Mucosa of descending colon (tissue), 3 donors: ENCODE data around the gene PHF2. TPM values are rescaled to one million over a fixed set of nuclear protein-coding genes. Genes with fewer than 3 reads are reported as not detected.
A peak's percentile ranks its signal among the peaks of the same experiment; 100 is the strongest.
"Not testable (repeated sequence)": the region's sequence is repeated elsewhere in the genome, so short reads cannot be mapped to it uniquely, and the experiment has no call there.

Experiments
- ATAC-seq: fragments of 200-7000 bp; cut with Tn5 transposase; one replicate; pipeline ENCODE4 v1.9.1; 2020; ENCODE audit warnings: mild to moderate bottlenecking, moderate library complexity
- DNase-seq, 3 donors: peaks; one replicate each; pipeline ENCODE4 v3.0.0-alpha.2; 2020
- H3K36me3 ChIP-seq: fragments of 200-600 bp; one replicate; pipeline ENCODE4 v1.8.0; 2021; ENCODE audit warnings: low read depth, mild to moderate bottlenecking
- H3K4me1 ChIP-seq: fragments of 200-600 bp; one replicate; pipeline ENCODE4 v1.8.0; 2021; ENCODE audit warnings: low read depth, mild to moderate bottlenecking
- H3K4me3 ChIP-seq: fragments of 200-600 bp; one replicate; pipeline ENCODE4 v1.8.0; 2021; ENCODE audit warnings: mild to moderate bottlenecking
- H3K9me3 ChIP-seq: fragments of 200-600 bp; one replicate; pipeline ENCODE4 v1.8.0; 2021; ENCODE audit warnings: mild to moderate bottlenecking
- intact Hi-C, 2 donors: fragments of 100-400 bp; cut with DNase I in 1 of 2; cut with micrococcal nuclease in 1 of 2; formaldehyde crosslinking; loops; one replicate each; pipeline versions ENCODE4 v1.11.0 to v1.11.1; 2022; cut with DNase I, micrococcal nuclease
- total RNA-seq, 3 donors: library from RNA; stranded (reverse); fragmentation: NEBNext Ultra II Directional in 2 of 3; extraction: Animal tissue kit (Norgen Biotek cat#: 25700) in 2 of 3; gene quantifications; one replicate each; pipeline versions ENCODE4 v1.2.1 to v1.2.4, GENCODE V29; 2021 to 2023
- TF ChIP-seq, protein P1 (sequence below): fragments of 200-600 bp; IDR thresholded peaks from one replicate; pipeline ENCODE4 v1.8.0; 2022; ENCODE audit warnings: antibody characterized with exemption, mild to moderate bottlenecking
- donor health status: DM: no; HTN: no; CAD: no; lungs with moderate emphysema.
- donor health status: DM: no; HTN: no; CAD: no.
- donor health status: DM: no; HTN: yes; CAD: no.

Gene PHF2
- total RNA-seq, 3 donors from 2014 or later: 19.1 to 42.9 (median 21.7) TPM

- Histone ChIP-seq H3K36me3 (no peaks in the 10 kb centered on the region), H3K9me3 (no peaks in the 10 kb centered on the region), H3K4me1 (no peaks in the 10 kb centered on the region), H3K4me3 (no peak overlapping the region)
- no peak for ATAC-seq
- TF ChIP-seq, protein P1, sequence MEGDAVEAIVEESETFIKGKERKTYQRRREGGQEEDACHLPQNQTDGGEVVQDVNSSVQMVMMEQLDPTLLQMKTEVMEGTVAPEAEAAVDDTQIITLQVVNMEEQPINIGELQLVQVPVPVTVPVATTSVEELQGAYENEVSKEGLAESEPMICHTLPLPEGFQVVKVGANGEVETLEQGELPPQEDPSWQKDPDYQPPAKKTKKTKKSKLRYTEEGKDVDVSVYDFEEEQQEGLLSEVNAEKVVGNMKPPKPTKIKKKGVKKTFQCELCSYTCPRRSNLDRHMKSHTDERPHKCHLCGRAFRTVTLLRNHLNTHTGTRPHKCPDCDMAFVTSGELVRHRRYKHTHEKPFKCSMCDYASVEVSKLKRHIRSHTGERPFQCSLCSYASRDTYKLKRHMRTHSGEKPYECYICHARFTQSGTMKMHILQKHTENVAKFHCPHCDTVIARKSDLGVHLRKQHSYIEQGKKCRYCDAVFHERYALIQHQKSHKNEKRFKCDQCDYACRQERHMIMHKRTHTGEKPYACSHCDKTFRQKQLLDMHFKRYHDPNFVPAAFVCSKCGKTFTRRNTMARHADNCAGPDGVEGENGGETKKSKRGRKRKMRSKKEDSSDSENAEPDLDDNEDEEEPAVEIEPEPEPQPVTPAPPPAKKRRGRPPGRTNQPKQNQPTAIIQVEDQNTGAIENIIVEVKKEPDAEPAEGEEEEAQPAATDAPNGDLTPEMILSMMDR: no peak
- DNase-seq: peak in 1 of 3 donors; percentile 10
- intact Hi-C loops: no loop called here
These were observed 86.7 kb downstream of the PHF2 start for GRCh38 chr9:93662952-93663572.

DNA sequence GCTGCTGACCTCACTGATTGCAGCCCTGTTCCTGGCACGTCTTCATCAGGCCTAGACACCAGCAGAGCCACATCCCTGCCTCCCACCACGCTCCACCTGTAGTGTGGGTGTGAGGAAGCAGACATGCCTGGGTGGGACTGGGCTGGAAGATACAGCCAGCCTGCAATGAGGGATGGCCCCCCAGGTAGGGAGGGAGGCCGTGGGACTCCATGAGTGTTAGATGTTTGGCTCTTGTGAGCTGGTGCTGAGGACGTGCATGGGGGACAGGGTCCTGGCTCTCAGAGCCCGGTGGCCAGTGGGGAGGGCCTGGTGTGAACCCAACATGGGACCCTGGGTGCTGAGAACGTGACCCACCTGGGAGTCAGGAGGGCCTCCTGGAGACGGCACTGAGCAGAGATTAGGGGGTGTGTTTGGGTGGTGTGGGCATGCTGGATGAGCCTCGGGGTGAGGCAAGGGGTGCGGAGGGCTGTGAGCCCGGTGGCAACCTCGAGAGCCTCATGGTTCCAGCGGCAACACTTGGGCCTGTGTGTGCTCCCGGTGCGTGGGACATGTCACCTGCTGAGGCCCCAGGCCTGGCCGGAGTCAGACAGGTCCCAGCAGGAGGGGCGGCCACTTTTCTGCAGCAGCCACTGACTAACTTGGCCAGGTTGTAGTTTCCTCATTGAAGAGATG is 87.6 kb downstream of the PHF2 start:
- TF ChIP-seq, protein P1: no peak
- DNase-seq: peak in 2 of 3 donors; percentile 7 to 38
- intact Hi-C loops: no loop called here
- Histone ChIP-seq H3K4me3 (no peak overlapping the region), H3K36me3 (no peaks in the 10 kb centered on the region), H3K4me1 (no peaks in the 10 kb centered on the region), H3K9me3 (no peaks in the 10 kb centered on the region)
- ATAC-seq: no peak

GRCh38 chr9:93664549-93665120 is 88.3 kb downstream of the PHF2 start:
- DNase-seq: peak in 2 of 3 donors; percentile 2 to 31

GRCh38 chr9:93665128-93665636 is 88.8 kb downstream of the PHF2 start:
- intact Hi-C loops: no loop called here
- Histone ChIP-seq H3K36me3 (no peaks in the 10 kb centered on the region), H3K9me3 (no peaks in the 10 kb centered on the region), H3K4me3 (no peak overlapping the region), H3K4me1 (no peaks in the 10 kb centered on the region)
- DNase-seq (no peak), ATAC-seq (no peak)
- TF ChIP-seq, protein P1: no peak

More at GRCh38 chr9:93664549-93665120, 88.3 kb downstream of the PHF2 start:
- no peaks in the 10 kb centered on the region for H3K36me3 ChIP-seq
- intact Hi-C loops: no loop called here
- H3K9me3 ChIP-seq: no peaks in the 10 kb centered on the region
- no peak for ATAC-seq
- no peak overlapping the region for H3K4me3 ChIP-seq
- no peaks in the 10 kb centered on the region for H3K4me1 ChIP-seq
- TF ChIP-seq, protein P1: no peak

- H3K4me3 ChIP-seq: no peak overlapping the region
- H3K36me3 ChIP-seq: no peaks in the 10 kb centered on the region
These were observed 89.5 kb downstream of the PHF2 start for GRCh38 chr9:93665637-93666438.

DNA sequence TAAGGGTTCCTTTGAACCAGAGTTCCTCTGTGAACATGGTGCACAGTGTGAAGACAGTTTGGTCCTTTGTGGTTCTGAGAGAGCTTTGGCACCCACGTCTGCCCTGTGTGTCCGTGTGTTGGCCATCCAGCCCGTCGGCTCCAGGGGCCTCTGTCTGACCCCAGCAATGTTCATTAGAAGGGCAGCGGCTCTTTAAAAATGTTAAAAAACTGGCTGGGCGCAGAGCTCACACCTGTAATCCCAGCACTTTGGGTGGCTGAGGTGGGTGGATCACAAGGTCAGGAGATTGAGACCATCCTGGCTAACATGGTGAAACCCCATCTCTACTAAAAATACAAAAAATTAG is 90.0 kb downstream of the PHF2 start:
- H3K4me3 ChIP-seq, intact Hi-C loops, H3K9me3 ChIP-seq, ATAC-seq, H3K4me1 ChIP-seq, H3K36me3 ChIP-seq: not testable (repeated sequence)
- peak in 1 of 3 donors; percentile 3 for DNase-seq

More at GRCh38 chr9:93665637-93666438, 89.5 kb downstream of the PHF2 start:
- ATAC-seq: no peak
- TF ChIP-seq, protein P1: no peak
- intact Hi-C loops: no loop called here
- H3K4me1 ChIP-seq: no peaks in the 10 kb centered on the region
- DNase-seq: peak in 2 of 3 donors; percentile 11 to 44
- no peaks in the 10 kb centered on the region for H3K9me3 ChIP-seq
